Stimulated activated CD4-positive, alpha-beta T cell treated with anti-CD3 and anti-CD28 coated beads, Interleukin-2, amount 100 ng/mL, for 24 hours (primary cell): ENCODE measurements around the gene SPACA4.
A peak's percentile ranks its signal among the peaks of the same experiment; 100 is the strongest.

Source experiments
- DNase-seq, 2 donors: peaks; one replicate each; pipeline ENCODE4 v3.0.0-alpha.2; 2020

Gene SPACA4

DNA sequence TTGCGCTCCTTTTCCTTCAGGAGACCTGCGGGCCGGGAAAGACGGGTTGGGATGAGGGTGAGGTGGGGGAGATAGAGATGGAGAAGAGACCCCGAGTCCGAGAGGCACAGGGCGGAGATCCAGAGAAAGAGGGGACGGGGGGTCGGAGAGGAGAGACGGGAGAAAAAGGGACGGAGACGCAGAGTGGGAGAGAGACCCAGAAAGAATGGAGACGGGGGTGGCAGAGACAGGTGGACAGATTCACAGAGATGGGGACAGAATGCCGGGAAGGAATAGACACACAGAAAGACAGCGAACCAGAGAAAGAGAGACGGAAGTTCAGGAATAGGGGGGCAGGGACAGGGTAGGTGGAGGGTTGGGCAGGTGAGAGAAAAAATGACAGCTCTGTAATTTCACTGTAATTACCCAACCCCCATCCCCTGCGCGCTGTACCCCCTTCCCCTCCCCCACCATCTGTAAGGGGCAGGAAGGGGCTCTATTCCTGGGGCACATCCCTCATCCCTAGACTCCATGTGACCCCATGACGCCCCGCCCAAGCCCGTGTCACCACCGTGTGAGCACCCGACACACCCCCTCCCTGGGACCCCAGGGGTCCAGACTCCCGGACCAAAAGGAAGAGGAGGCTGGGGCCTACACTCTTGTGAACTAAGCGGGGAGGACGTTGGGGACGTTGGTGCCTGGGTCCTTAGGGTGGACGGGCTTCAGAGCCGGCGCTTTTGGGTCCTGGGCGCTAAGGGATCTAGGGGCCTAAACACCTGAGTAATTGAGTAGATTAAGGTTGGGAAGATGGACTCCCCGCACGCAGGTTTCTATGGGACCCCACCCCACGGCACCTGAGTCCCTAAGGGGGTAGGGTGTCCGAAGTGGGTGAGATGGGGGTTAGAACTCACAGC is 29.7 kb downstream of the SPACA4 start:
- no peak for DNase-seq

- DNase-seq, result no peak
These were observed 30.4 kb downstream of the SPACA4 start, which contains the start of gene DBP for GRCh38 chr19:48636859-48637448. Gene DBP, minus strand, starts transcription at chr19:48637379. Its CDS starts 385 bp downstream, at chr19:48636994.

DNA sequence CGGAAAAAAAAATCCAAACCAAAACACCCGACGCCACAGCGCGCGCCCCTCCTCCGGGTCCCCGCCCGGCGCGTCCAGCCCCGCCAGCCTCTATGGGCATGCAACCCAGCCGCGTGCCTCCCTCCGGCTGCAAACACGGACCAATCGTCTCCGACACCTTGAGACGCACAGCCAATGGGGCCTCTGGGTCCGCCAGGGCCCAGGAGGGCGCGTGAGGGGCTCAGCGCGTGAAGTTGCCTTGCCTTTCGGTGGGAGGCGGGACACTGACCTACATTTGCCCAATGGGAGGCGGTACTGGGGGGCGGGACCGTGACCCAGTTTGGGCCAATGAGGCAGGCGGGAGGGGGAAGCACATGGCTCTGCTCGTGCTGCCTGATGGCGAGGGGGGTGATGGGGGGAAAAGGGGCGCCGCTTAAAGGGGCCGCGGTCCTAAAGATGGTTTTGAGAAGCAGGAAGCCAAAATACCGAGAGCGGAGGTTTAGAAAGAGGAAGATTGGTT is 31.0 kb downstream of the SPACA4 start:
- DNase-seq, result peak; percentile 98 to 100

- DNase-seq, result peak; percentile 69 to 80
These were observed 31.6 kb downstream of the SPACA4 start for GRCh38 chr19:48637948-48638830.

GRCh38 chr19:48638831-48639381 is 32.4 kb downstream of the SPACA4 start:
- no peak for DNase-seq

GRCh38 chr19:48639483-48640375 is 33.2 kb downstream of the SPACA4 start:
- no peak for DNase-seq

DNA sequence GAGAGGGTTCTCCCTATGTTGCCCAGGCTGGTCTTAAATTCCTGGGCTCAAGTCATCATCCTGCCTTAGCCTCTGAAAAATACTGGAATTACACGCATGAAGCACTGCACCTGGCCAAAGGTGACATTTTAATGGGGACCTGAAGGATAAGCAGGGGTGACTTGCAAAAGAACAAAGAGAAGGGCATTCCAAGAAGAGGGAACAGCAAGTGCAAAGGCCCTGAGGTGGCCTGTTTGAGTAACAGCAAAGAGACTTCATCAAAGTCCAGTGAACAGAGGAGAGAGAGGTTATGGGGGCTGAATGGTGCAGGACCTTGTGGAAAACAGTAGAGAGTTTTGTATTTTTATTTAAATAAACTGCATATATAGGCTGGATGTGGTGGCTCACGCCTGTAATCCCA is 35.3 kb downstream of the SPACA4 start:
- no peak for DNase-seq

DNA sequence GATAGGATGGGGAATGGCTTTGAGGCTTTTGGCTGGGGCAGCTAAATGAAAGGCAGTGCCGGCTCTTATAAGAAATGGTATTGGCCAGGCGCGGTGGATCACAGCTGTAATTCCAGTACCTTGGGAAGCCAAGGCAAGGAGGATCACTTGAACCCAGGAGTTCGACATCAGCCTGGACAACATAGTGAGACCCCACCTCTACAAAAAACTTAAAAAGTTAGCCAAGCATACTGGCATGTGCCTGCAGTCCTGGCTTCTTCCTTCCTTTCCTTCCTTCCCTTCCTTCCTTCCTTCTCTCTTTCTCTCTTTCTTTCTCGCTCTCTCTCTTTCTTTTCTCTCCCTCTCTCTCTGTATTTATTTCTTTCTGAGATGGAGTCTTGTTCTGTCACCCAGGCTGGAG is 36.3 kb downstream of the SPACA4 start:
- no peak for DNase-seq

DNA sequence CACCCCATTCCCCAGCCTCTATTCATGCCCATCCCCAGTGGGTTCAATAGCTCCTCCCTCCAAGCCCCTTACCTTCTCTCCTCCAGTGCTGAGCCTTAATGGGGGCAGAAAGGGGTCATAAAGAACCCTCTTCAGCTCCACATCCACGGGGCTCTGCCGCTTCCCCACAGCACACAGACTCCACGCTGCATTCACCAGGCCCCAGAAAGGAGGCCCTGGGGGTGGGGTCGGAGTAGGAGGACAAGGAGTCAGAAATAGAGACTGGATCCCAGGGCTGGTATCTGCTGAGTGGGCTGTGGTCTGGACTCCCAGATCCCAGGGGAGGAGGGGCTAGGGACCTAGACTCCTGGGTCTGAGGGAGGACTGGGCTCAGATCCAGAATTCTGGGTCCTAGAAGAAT is 37.8 kb downstream of the SPACA4 start:
- DNase-seq, result no peak

GRCh38 chr19:48644839-48645619 is 38.5 kb downstream of the SPACA4 start:
- peak; percentile 75 to 78 for DNase-seq

DNA sequence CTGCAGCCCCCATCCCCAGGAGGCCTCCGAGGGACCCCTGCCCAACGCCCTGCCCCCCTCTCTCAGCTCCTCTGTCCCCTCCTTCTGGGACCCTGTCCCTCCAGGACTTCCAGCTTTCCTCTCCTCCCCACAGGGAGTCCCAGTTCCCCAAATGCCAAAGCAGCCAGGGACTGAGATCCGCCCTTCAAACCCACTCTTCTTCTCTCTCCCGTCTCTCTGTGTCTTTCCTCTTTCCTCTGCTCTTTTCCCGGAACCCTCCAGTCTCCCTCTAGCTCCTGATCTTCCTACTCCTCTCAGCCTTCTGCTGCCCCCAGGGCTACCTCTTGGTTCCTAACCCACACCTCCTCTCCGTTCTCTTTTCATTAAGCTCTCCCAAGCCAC is 39.1 kb downstream of the SPACA4 start:
- no peak for DNase-seq

GRCh38 chr19:48646001-48646721 is 39.6 kb downstream of the SPACA4 start, which contains the start of gene CA11:
Gene CA11, minus strand, starts transcription at chr19:48646187. Its CDS starts 555 bp downstream, at chr19:48645632.
- peak; percentile 90 to 91 for DNase-seq

DNA sequence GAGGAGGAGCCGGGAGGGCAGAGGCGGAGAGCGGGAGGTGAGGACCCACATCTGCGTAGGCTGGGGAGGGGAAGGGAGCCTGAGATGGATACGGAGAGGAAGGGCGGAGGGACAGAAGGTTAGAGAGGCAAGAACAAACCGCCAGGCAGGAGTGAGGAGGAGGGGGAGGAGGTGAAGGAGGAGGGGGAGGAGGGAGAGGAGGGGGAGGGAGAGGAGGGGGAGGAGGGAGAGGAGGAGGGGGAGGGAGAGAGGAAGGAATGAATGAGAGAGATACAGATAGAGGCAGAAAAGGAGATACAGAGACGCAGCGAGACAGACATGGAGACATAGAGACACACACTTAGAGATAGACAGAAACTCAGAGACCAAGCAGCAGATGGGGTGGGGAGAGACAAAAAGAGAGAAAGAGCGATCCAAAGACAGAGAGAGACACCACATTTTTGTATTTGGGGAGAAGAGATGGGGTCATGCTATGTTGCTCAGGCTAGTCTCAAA is 40.2 kb downstream of the SPACA4 start:
- DNase-seq, result no peak

GRCh38 chr19:48648134-48648533 is 41.6 kb downstream of the SPACA4 start:
- no peak for DNase-seq

GRCh38 chr19:48650974-48651682 is 44.6 kb downstream of the SPACA4 start:
- DNase-seq, result no peak

- no peak for DNase-seq
These were observed 45.1 kb downstream of the SPACA4 start for GRCh38 chr19:48651683-48652048.

DNA sequence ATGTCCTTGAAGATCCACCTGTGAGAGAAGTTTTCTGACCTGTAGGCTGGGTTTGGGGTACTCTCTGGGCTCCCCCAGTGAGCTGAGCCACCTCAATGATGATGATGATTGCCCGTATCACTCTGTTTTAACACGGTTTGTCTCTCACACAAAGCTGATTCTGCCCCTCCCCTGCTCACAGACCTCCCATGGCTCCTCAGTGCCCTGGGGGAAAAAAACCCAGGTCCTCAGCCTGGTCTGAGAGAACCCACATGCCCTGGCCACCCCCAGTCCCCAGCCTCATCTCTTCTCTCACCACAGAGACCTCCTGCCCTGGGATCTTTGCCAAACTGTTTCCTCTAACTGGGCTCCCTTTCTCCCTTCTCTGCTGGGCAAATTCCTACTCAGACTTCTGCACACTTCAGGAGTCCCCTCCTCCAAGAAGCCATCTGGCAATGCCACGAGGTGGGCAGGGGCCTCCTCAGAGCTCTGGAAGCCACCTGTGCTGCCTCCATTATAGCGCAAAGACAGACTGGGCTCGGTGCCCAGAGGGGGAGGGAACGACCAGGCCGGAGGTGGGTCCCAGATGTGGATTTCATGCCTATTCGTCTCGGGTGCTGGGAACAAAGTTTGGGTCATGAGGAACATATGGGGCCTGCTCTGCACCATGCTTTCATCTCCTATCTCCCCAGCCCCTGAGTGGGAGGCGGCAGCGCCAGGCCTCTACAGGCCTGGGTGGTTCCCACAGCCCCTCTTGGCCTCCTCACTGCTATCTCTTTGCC is 47.9 kb downstream of the SPACA4 start:
- no peak for DNase-seq

DNA sequence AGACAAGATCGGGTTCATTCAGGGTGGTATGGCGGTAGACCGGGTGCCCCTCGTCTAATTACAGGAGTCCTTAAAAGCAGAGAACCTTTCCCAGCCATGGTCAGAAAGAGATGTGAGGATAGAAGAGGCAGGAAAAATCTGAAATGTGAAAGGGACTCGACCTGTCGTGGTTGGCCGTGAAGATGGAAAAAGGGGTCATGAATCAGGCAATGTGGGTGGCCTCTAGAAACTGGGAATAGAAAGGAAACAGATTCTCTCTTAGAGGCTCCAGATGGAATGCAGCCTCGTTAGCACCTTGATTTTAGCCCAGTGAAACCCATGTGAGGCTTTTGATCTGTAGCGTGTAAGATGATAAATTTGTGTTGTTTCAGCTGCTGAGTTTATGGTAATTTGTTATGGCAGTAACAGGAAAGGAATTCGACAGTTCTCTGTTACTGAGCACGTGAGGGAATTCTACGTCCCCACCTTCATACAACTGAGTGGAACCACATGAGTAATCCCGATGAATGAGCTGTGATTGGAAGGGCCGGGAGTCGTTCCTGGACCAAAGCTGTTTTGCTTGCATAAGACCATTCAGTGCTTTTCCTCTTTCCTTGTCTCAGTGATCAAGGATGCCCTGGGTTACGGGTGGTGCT is 50.4 kb downstream of the SPACA4 start:
- DNase-seq, result no peak
